HL-60/S4 treated with retinoic acid at 250 ng/mL for 4 days and 3 days (cell line): Measurements from ENCODE around the gene ACAN.

Experiments
- in situ Hi-C: fragments of 300-500 bp; cut with MboI; formaldehyde crosslinking; loops from 2 replicates; pipeline ENCODE4 v1.7.0; 2022; ENCODE audit warnings: low sequenced_read_pairs

The ACAN gene

GRCh38 chr15:88900982-88901418 is 97.8 kb downstream of the ACAN start:
- in situ Hi-C loops, result loop anchor here (25.0 kb wide), 1 partner anchor 286 kb away; no protein-coding TSS in a partner anchor

- in situ Hi-C loops, result loop anchor here (25.0 kb wide), 1 partner anchor 286 kb away; no protein-coding TSS in a partner anchor
These were observed 98.4 kb downstream of the ACAN start for GRCh38 chr15:88901508-88902220.

- in situ Hi-C loops, result loop anchor here (25.0 kb wide), 1 partner anchor 285 kb away; no protein-coding TSS in a partner anchor
These were observed 99.1 kb downstream of the ACAN start for GRCh38 chr15:88902221-88902835.

GRCh38 chr15:88902846-88903245 is 99.6 kb downstream of the ACAN start:
- in situ Hi-C loops, result loop anchor here (25.0 kb wide), 1 partner anchor 284 kb away; no protein-coding TSS in a partner anchor

- in situ Hi-C loops, result loop anchor here (25.0 kb wide), 1 partner anchor 283 kb away; no protein-coding TSS in a partner anchor
These were observed 101.0 kb downstream of the ACAN start for GRCh38 chr15:88904257-88904623.

GRCh38 chr15:88904624-88905327 is 101.5 kb downstream of the ACAN start:
- in situ Hi-C loops, result loop anchor here (25.0 kb wide), 1 partner anchor 283 kb away; no protein-coding TSS in a partner anchor

GRCh38 chr15:88905576-88905975 is 102.3 kb downstream of the ACAN start:
- in situ Hi-C loops, result loop anchor here (25.0 kb wide), 1 partner anchor 282 kb away; no protein-coding TSS in a partner anchor

GRCh38 chr15:88906130-88906529 is 102.9 kb downstream of the ACAN start:
- in situ Hi-C loops, result loop anchor here (25.0 kb wide), 1 partner anchor 281 kb away; no protein-coding TSS in a partner anchor

- in situ Hi-C loops, result loop anchor here (25.0 kb wide), 1 partner anchor 281 kb away; no protein-coding TSS in a partner anchor
These were observed 103.3 kb downstream of the ACAN start for GRCh38 chr15:88906551-88906950.

- in situ Hi-C loops, result loop anchor here (25.0 kb wide), 1 partner anchor 280 kb away; no protein-coding TSS in a partner anchor
These were observed 103.9 kb downstream of the ACAN start for GRCh38 chr15:88907111-88907510.

- in situ Hi-C loops, result loop anchor here (25.0 kb wide), 1 partner anchor 279 kb away; no protein-coding TSS in a partner anchor
These were observed 104.9 kb downstream of the ACAN start for GRCh38 chr15:88908123-88908522.

GRCh38 chr15:88908697-88909621 is 105.7 kb downstream of the ACAN start:
- in situ Hi-C loops, result loop anchor here (25.0 kb wide), 1 partner anchor 278 kb away; no protein-coding TSS in a partner anchor

- in situ Hi-C loops, result loop anchor here (25.0 kb wide), 1 partner anchor 277 kb away; no protein-coding TSS in a partner anchor
These were observed 107.0 kb downstream of the ACAN start for GRCh38 chr15:88909956-88910831.

GRCh38 chr15:88911766-88912118 is 108.5 kb downstream of the ACAN start:
- in situ Hi-C loops, result loop anchor here (25.0 kb wide), 1 partner anchor 276 kb away; no protein-coding TSS in a partner anchor

GRCh38 chr15:88912500-88912921 is 109.3 kb downstream of the ACAN start:
- in situ Hi-C loops, result loop anchor here (25.0 kb wide), 1 partner anchor 275 kb away; no protein-coding TSS in a partner anchor

GRCh38 chr15:88913017-88913849 is 110.0 kb downstream of the ACAN start, which contains the start of gene MFGE8:
Gene MFGE8, minus strand, starts transcription at chr15:88913379. Its CDS starts 60 bp downstream, at chr15:88913319.
- in situ Hi-C loops, result loop anchor here (25.0 kb wide), 1 partner anchor 274 kb away; no protein-coding TSS in a partner anchor

GRCh38 chr15:88913850-88914169 is 110.6 kb downstream of the ACAN start:
- in situ Hi-C loops, result loop anchor here (25.0 kb wide), 1 partner anchor 273 kb away; no protein-coding TSS in a partner anchor

- in situ Hi-C loops, result loop anchor here (25.0 kb wide), 1 partner anchor 272 kb away; no protein-coding TSS in a partner anchor
These were observed 112.1 kb downstream of the ACAN start for GRCh38 chr15:88915354-88915753.
